Ureter (tissue), 1 donor: ENCODE results near the gene AP3M1. TPM values are rescaled to one million over a fixed set of nuclear protein-coding genes. Genes with fewer than 3 reads are reported as not detected.

ENCODE experiments used
- DNase-seq: peaks from one replicate; pipeline ENCODE4 v3.0.0-alpha.2; 2020; ENCODE audit warnings: low spot score
- total RNA-seq: library from RNA; stranded (reverse); gene quantifications from one replicate; pipeline ENCODE4 v1.2.4, GENCODE V29; 2023
- donor health status: DM: yes; HTN: yes; CAD: no.

The AP3M1 gene
- total RNA-seq, 1 donor from 2014 or later, result 48.5 TPM

DNA sequence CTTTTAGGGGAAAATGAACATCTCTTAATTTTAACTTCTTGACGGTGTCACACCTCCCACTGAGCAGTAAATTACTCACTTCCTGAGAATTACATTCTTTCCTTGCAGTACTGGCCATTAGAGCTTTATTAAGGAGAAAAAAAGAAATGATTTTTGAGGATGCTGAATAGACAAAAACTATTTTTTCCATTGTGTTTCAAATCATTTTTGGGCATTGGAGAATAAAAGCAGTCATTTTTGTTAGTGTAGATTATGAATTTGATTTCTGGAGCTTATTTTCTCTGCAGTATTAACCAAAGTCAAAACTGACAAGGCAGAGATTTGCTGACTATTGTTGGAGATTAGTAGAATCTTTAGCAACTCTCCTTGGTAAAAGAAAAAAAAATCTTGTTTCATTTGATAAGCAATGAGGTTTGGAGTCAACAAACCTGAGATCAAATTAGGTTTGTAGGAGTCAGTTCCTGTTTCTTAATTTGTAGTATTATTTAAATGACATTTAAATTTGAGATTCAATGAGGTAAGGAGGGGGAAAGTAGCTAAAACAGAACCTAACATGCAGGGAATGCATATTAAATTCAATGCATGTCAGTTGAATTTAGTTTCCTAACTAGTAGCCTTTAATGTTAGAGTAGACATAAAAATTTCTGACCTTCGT lies 70.6 kb downstream of the AP3M1 start:
- no peak for DNase-seq

DNA sequence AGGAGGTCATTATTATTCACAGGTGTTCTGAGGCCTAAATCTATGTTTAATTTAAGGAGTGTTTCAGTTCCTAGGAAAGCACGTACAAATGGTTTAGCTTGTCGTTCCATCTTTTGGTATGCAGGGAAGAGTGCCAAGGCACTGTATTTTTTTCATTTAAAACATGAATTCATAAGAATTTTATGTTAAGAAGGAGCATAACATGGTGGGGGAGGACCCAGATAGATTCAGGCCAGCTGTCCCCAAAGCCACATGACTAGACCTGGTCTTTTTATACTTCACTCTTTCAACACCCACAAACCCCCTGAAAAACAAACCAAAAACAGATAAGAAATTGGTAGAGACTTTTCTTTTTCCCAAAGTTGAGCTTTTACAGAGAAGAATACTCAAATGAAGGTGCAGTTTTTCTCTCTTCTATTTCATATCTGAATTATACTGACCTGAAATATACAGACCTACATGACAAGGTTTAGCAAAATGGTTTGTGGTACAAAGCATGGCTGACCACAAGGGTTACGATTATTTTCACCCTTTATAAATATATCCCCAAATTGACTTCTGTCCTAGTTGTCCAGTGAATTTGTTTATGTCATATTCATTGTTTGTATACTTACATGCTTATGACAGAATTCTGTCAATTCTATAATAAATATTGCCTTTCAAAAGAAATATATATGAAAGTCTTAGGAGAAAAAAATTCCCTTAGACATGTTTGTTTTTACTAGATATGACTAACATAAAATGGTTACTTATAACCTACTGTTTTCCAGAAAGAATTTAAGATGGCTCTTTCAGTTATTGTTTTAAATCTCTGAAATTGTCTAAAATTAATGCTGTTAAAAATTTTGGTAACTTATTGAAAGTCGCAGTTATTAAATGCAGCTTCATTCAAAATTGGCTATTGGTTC lies 71.3 kb downstream of the AP3M1 start:
- DNase-seq, result no peak

DNA sequence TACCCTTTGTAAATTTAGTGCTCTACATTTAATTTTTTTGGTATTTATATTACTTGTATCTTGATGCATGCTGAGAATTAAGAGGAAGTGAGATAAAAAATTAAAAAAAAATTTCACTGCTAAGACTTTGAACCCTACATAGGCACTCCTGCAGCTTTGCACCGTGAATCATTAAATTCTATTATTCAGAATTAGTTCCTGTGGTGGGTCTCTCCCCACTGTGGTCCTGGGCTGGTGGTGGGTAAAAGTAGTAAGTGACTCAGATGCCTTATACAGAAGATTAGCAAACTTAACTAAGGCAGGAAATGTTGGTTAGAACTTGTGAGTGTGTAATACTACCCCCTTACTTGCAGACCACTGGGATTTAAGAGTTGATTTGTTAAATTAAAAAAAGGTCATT lies 72.6 kb downstream of the AP3M1 start:
- DNase-seq, result no peak

DNA sequence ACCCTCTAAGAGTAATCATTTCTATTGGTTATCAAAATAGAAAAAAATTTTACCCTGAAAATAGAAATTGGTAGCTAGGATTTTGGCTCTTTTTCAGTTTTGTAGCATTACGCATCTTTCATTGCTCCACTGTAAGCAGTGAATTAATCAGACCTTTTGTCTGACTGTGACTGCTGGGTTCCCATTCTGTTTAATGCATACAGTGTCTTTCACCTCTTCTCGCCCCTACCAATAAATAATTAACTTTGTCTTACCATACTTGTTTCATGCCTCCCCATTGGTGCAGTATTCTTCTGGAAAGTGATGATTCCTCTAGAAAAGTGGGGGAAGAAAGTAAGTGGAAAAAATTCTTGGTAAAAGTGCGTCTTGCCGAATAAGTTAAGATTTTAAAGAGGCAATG lies 73.2 kb downstream of the AP3M1 start:
- DNase-seq, result no peak

DNA sequence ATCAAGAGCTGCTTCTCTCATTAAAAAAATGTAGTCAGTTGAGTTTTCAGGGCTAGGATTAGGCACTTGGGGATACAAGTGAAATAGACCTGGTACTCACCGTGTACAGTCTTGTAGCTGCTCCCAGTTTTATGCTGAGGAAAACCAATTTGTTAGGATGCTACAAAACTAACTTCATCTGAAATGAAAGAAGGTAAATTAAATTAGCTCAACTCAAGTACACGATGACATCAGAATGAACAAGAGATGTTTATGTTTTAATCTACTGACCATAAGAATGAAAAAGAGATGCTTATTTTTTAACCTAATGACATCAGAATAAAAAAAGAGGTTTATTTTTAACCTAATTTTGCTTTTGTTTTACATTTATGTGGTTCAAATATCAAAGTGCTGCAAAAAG lies 73.7 kb downstream of the AP3M1 start:
- DNase-seq, result no peak

DNA sequence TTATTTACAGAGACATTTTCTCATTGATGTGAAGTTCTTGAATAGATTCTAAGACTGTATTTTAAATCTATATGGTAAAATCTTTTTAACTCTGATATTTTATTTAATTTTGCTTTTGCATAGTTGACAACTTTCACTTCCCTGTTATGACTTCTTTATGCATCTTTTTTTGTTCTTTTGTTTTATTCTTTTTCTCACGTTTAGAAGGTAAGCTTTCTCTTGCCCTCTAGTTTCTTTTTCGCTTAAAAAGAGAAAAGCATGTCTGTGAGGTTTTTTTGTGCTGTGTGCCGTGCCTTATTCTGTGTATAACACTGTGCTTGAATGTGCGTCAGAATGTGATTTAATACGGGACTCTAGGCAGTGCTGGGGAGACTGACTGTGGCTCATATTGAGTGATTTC lies 74.7 kb downstream of the AP3M1 start:
- DNase-seq, result no peak

DNA sequence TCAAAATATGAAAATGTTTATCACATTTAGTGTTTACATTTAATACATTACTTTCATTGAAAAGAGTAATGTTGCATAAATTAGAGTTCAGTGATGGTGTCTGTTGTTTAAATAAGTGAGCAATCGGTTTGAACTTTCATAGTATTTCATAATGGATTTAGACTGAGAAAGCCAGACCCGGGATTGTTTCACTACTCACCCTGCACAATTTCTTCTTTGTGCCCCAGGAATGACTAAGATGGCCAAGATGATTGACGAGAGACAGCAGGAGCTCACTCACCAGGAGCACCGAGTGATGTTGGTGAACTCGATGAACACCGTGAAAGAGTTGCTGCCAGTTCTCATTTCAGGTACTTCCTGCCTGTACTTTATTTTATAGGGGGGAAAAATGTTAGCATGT lies 78.1 kb downstream of the AP3M1 start:
- no peak for DNase-seq

DNA sequence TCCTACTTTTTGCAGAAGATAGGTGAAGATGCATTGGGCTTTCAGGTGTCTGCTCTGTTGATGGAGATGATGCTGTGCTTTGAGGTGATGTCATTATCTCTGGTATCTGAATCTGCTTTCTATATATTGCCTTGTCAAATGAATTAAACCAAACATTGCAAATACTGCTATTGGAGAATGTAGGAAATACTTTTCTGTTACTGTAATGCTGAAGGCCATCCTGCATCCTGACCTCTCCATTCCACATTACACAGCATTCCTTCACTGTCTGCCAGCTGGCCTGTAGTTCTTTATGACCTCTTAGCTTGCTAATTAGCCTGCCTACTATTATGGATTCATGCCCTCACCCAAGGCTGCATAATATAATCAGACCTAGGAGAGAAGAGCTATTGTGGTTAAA lies 79.5 kb downstream of the AP3M1 start:
- no peak for DNase-seq

Other genes with a start within 250 kb of the AP3M1 start
- gene PLAU, start 239.7 kb downstream of the AP3M1 start, total RNA-seq, result 13.8 TPM
- gene VCL, start 152.7 kb downstream of the AP3M1 start, total RNA-seq, result 256 TPM
- 40.8 TPM for gene ADK, start 393 bp upstream of the AP3M1 start, total RNA-seq